T-helper 2 cell treated with Interferon-gamma antibody and Interleukin-4, amounts not matched to agents 5 μg/mL and 100 μg/mL, for 36 hours (primary cell): ENCODE results near the gene SHLD2.
"Not testable (repeated sequence)": the region's sequence is repeated elsewhere in the genome, so short reads cannot be mapped to it uniquely, and the experiment has no call there.

Experiments used
- DNase-seq: peaks from one replicate; pipeline ENCODE4 v3.0.0; 2021; ENCODE audit warnings: low spot score
- H3K27ac Mint-ChIP-seq: one replicate; pipeline ENCODE4 v1.8.0; 2021; ENCODE audit warnings: mild to moderate bottlenecking, mixed read lengths
- H3K27me3 Mint-ChIP-seq: one replicate; pipeline ENCODE4 v1.8.0; 2021; ENCODE audit warnings: low read depth, mixed read lengths
- H3K36me3 Mint-ChIP-seq: one replicate; pipeline ENCODE4 v1.8.0; 2021; ENCODE audit warnings: low read depth, mixed read lengths
- H3K4me1 Mint-ChIP-seq: one replicate; pipeline ENCODE4 v1.8.0; 2021; ENCODE audit warnings: low read depth, mixed read lengths
- H3K4me3 Mint-ChIP-seq: one replicate; pipeline ENCODE4 v1.8.0; 2022; ENCODE audit warnings: mild to moderate bottlenecking, moderate library complexity, mixed read lengths
- H3K9me3 Mint-ChIP-seq: one replicate; pipeline ENCODE4 v1.8.0; 2021; ENCODE audit warnings: mixed read lengths

The SHLD2 gene

DNA sequence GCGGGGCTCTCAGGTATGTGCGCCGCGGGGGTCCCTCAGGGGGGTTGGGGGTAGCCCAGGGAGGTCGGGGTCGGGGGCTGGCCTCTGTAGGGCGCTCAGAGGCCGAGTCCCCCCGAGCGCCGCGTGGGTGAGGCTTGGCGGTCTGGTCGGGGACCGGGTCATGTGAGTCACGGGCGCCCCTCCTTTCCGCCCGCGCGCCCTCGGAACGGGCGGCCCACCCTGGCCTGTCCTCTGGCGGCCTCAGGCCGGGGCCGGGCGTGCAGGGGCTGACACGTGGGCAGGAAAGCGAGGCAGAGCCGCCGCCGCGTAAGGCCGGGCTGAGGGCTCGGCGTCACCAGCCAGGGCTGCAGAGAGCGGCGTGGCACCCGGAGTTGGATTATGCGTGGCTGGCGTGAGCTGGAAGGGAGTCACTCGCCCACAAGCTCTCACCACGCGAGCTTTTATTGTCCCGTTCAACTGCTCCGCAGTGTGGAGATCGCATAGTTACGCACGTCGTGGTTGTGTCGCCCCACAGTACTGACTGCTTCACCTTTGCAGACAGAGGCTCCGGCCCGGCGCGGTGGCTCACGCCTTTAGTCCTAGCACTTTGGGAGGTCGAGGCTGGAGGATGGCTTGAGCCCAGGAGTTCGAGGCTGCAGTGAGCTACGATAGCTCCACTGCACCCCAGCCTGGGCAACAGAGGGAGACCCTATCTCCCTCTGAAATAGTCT lies 385 bp downstream of the SHLD2 start:
- H3K27me3 Mint-ChIP-seq: no peaks in the 10 kb centered on the region
- H3K4me1 Mint-ChIP-seq: peaks cover 37% of the 10 kb centered on the region

DNA sequence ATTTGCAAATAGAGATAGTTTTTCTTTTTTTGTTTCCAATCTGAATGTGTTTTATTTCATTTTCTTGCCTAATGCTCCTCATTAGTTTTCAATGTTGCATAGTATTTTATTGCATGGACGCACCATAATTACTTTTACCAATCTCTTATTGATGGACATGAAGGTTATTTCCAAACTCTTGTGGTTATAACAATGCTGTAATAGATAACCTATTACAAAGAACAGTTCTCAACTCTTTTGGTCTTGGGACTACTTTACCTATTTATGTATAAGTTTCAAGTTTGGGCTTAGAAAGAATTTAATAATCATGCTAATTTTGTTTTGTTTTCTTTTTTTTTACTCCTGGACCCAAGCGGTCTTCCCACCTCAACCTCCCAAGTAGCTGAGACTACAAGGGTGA lies 7.0 kb downstream of the SHLD2 start:
- H3K9me3 Mint-ChIP-seq: no peaks in the 10 kb centered on the region
- H3K27me3 Mint-ChIP-seq: no peaks in the 10 kb centered on the region
- H3K4me1 Mint-ChIP-seq: peaks cover 5% of the 10 kb centered on the region
- no peak for DNase-seq
- no peak overlapping the region for H3K27ac Mint-ChIP-seq
- no peak overlapping the region for H3K4me3 Mint-ChIP-seq
- H3K36me3 Mint-ChIP-seq: peaks cover 44% of the 10 kb centered on the region

More for the DNA sequence above, 385 bp downstream of the SHLD2 start:
- Mint-ChIP-seq H3K27ac (peak overlapping the region; percentile 88), H3K36me3 (peaks cover 26% of the 10 kb centered on the region), H3K4me3 (peak overlapping the region; percentile 87), H3K9me3 (no peaks in the 10 kb centered on the region)
- peak; percentile 84 for DNase-seq

- peaks cover 54% of the 10 kb centered on the region for H3K36me3 Mint-ChIP-seq
- DNase-seq, H3K27me3 Mint-ChIP-seq, H3K9me3 Mint-ChIP-seq, H3K27ac Mint-ChIP-seq, H3K4me3 Mint-ChIP-seq, H3K4me1 Mint-ChIP-seq: not testable (repeated sequence)
These were observed 9.7 kb downstream of the SHLD2 start for GRCh38 chr10:87104727-87105126.

GRCh38 chr10:87105446-87106124 lies 10.6 kb downstream of the SHLD2 start:
- no peak overlapping the region for H3K4me3 Mint-ChIP-seq
- H3K36me3 Mint-ChIP-seq: peaks cover 50% of the 10 kb centered on the region
- peaks cover 2% of the 10 kb centered on the region for H3K4me1 Mint-ChIP-seq
- H3K27me3 Mint-ChIP-seq: no peaks in the 10 kb centered on the region
- no peak overlapping the region for H3K27ac Mint-ChIP-seq
- no peaks in the 10 kb centered on the region for H3K9me3 Mint-ChIP-seq
- no peak for DNase-seq

- DNase-seq, H3K4me3 Mint-ChIP-seq: not testable (repeated sequence)
These were observed 23.1 kb downstream of the SHLD2 start for GRCh38 chr10:87118122-87118521.

DNA sequence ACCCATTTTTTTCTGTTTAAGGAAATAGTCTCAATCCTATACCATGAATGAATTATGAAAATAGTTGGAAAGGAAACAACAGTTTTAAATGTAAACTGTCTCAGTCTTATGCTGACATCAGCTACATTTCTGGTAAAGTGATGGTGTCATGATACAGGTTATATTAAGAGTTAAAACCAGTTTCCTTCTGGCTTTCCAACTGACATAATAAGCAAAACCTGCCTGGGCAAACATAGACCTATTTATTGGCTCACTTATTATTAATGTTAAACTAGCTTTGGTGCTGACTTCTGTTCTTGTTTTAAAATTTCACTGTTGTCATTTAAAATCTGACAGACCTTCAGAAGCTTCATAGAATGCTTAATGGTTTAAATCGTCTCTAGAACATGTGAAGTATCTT lies 24.0 kb downstream of the SHLD2 start:
- H3K27ac Mint-ChIP-seq, H3K27me3 Mint-ChIP-seq, DNase-seq, H3K9me3 Mint-ChIP-seq, H3K4me1 Mint-ChIP-seq, H3K4me3 Mint-ChIP-seq: not testable (repeated sequence)
- H3K36me3 Mint-ChIP-seq: peaks cover 13% of the 10 kb centered on the region

More at GRCh38 chr10:87118122-87118521, 23.1 kb downstream of the SHLD2 start:
- H3K4me1 Mint-ChIP-seq, H3K27ac Mint-ChIP-seq, H3K27me3 Mint-ChIP-seq, H3K9me3 Mint-ChIP-seq: not testable (repeated sequence)
- peaks cover 13% of the 10 kb centered on the region for H3K36me3 Mint-ChIP-seq

- not testable (repeated sequence) for H3K4me3 Mint-ChIP-seq
These were observed 28.3 kb downstream of the SHLD2 start for GRCh38 chr10:87123351-87123750.

GRCh38 chr10:87127048-87127447 lies 32.0 kb downstream of the SHLD2 start:
- not testable (repeated sequence) for H3K4me1 Mint-ChIP-seq, H3K9me3 Mint-ChIP-seq, H3K27me3 Mint-ChIP-seq, H3K4me3 Mint-ChIP-seq, DNase-seq, H3K27ac Mint-ChIP-seq, H3K36me3 Mint-ChIP-seq

More at GRCh38 chr10:87123351-87123750, 28.3 kb downstream of the SHLD2 start:
- not testable (repeated sequence) for H3K36me3 Mint-ChIP-seq, DNase-seq, H3K27ac Mint-ChIP-seq, H3K27me3 Mint-ChIP-seq, H3K4me1 Mint-ChIP-seq, H3K9me3 Mint-ChIP-seq

DNA sequence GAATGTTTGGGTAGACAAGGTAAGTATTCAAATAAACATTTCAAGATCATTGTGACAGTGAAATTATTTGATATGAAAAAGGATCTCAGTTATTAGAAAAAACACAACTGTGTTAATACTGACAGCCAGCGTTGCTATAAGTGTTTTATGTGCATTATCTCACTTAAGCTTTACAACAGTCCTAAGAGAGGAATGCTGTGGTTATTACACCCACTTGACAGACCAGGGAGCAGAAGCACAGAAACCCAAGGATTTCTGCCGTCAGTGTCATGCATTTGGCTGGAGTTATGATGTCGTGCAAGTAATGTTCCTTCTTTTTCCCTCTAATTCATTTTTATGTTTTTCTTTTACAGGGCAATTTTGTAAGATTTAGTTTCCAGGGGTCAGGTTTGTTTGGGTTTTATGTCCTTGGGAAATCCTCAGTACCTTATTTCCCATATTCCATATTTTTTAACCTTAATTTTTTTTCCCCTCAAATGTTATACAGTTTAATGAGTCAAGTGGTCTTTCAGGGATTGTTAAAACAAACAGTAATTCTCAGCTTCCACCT lies 32.7 kb downstream of the SHLD2 start:
- H3K4me3 Mint-ChIP-seq, H3K27ac Mint-ChIP-seq, H3K9me3 Mint-ChIP-seq, DNase-seq, H3K36me3 Mint-ChIP-seq, H3K27me3 Mint-ChIP-seq, H3K4me1 Mint-ChIP-seq: not testable (repeated sequence)

GRCh38 chr10:87132176-87132575 lies 37.2 kb downstream of the SHLD2 start:
- H3K9me3 Mint-ChIP-seq: peaks cover 10% of the 10 kb centered on the region
- H3K36me3 Mint-ChIP-seq: peaks cover 23% of the 10 kb centered on the region
- H3K4me1 Mint-ChIP-seq, H3K27me3 Mint-ChIP-seq, H3K4me3 Mint-ChIP-seq, DNase-seq, H3K27ac Mint-ChIP-seq: not testable (repeated sequence)

GRCh38 chr10:87133936-87134335 lies 38.9 kb downstream of the SHLD2 start:
- not testable (repeated sequence) for H3K27me3 Mint-ChIP-seq, H3K4me3 Mint-ChIP-seq, H3K4me1 Mint-ChIP-seq, DNase-seq, H3K27ac Mint-ChIP-seq
- Mint-ChIP-seq H3K36me3 (peaks cover 29% of the 10 kb centered on the region), H3K9me3 (peaks cover 19% of the 10 kb centered on the region)

DNA sequence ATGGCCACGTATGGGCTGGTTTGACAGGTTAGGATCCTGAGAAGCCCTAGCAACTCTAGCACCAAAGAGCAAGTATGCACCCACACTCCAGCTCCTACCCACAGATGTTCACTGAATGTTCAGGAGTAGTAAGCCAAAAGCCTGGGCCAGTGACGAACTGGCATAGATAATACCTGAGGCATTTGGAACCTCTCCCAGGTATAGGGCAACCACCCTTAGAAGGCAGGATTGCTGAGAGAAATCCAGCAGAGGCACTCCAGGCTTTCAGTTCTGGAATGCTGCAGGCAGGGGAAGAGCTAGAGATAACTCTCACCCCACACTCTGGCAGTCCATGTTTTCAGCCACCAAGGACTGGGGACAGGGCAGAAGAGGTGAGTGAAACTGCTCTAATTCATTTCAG lies 39.4 kb downstream of the SHLD2 start:
- H3K27ac Mint-ChIP-seq, H3K4me3 Mint-ChIP-seq, H3K27me3 Mint-ChIP-seq, H3K4me1 Mint-ChIP-seq, DNase-seq: not testable (repeated sequence)
- peaks cover 21% of the 10 kb centered on the region for H3K9me3 Mint-ChIP-seq
- H3K36me3 Mint-ChIP-seq: peaks cover 29% of the 10 kb centered on the region

DNA sequence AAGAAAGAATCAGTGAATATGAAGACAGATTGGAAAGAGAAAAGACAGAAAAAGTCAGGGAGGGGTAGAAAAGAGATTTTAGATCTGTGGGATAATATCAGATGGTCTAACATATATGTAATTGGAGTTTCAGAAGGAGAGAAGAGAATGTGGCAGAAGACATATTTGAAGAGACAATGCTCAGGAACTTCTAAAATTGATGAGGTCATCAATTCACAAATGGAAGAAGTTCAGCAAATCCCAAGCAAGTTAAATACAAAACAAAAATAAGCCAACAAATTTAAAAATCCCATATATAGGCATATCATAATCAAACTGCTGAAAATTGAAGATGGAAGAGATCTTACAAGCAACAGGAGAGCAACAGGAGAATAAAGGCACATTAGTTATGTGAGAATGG lies 42.5 kb downstream of the SHLD2 start:
- H3K4me1 Mint-ChIP-seq, H3K27me3 Mint-ChIP-seq, H3K4me3 Mint-ChIP-seq, H3K27ac Mint-ChIP-seq, DNase-seq: not testable (repeated sequence)
- Mint-ChIP-seq H3K36me3 (peaks cover 28% of the 10 kb centered on the region), H3K9me3 (peaks cover 21% of the 10 kb centered on the region)

GRCh38 chr10:87142230-87143108 lies 47.5 kb downstream of the SHLD2 start:
- not testable (repeated sequence) for DNase-seq, H3K4me1 Mint-ChIP-seq, H3K27ac Mint-ChIP-seq, H3K4me3 Mint-ChIP-seq, H3K27me3 Mint-ChIP-seq, H3K36me3 Mint-ChIP-seq, H3K9me3 Mint-ChIP-seq
